ENCODE results near the gene STPG3. TPM values are rescaled to one million over a fixed set of nuclear protein-coding genes. Genes with fewer than 3 reads are reported as not detected.

STPG3 gene
- total and polyA plus RNA-seq, 2 of the 13 experiments (the other 11 are each of a cell fraction or from before 2014, with no cell fraction given): not detected

DNA sequence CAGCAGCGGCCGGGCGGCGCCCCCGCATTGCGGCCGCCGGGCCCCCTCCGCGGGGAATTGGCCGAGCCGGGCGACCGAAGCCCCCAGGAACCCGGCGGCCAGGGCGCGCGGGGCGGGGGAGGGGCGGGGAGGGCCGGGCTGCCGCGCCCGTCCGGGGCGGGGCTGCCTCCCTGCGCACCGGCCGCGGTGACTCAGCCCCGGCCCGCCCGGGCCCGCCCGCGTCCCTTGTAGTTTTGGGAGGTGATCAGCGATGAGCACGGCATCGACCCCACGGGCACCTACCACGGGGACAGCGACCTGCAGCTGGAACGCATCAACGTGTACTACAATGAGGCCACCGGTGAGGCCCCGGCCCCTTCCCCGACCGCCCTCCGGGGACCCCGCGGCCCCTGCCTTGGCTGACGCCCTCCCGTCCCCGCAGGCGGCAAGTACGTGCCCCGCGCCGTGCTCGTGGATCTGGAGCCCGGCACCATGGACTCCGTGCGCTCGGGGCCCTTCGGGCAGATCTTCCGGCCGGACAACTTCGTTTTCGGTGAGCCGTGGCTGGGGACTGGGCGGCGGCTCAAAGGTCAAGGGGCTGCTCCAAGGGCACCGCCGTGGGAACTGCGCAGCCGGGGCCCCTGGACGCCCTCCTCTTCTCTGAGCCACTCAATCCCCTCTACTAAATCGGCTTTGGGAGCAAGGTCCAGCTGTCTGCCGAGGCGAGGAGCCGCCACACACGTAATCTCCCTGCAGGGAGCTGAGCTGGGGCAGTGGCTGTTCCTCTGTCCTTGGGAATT is 9.4 kb upstream of the STPG3 start (continued):
- no peak for TF ChIP-seq JARID2 (CRISPR knock-in tag; IDR thresholded peaks at IDR 0.05; ENCODE audit: insufficient replicate concordance)
- TF ChIP-seq ZC3H4 (CRISPR knock-in tag; IDR thresholded peaks at IDR 0.05; ENCODE audit: borderline replicate concordance): no peak
- TF ChIP-seq, protein P1, sequence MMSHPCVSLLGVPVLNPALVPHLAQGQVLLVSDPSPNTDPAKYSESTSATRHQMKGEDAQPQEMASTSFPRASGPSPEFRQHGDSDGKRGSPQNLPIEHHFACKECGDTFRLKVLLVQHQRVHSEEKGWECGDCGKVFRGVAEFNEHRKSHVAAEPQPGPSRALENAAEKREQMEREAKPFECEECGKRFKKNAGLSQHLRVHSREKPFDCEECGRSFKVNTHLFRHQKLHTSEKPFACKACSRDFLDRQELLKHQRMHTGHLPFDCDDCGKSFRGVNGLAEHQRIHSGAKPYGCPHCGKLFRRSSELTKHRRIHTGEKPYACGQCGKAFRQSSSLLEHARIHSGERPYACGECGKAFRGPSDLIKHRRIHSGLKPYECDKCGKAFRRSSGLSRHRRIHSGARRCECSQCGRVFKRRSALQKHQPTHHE (CRISPR knock-in tag; IDR thresholded peaks at IDR 0.05; ENCODE audit: borderline replicate concordance): 0 out of 2 replicates have a peak, but pooled peaks have one; percentile 36
- no peak for TF ChIP-seq ZNF383 (CRISPR knock-in tag; IDR thresholded peaks at IDR 0.05; ENCODE audit: borderline replicate concordance)
- peak; percentile 66 for TF ChIP-seq HDAC1 (CRISPR knock-in tag; IDR thresholded peaks at IDR 0.05)
- no peak for TF ChIP-seq ZNF558 (CRISPR knock-in tag; IDR thresholded peaks at IDR 0.05; ENCODE audit: borderline replicate concordance)
- no peak for TF ChIP-seq MED13 (CRISPR knock-in tag; IDR thresholded peaks at IDR 0.05)
- 0 out of 2 replicates have a peak, but pooled peaks have one; percentile 61 for TF ChIP-seq ZSCAN20 (CRISPR knock-in tag; IDR thresholded peaks at IDR 0.05; ENCODE audit: borderline replicate concordance)
- TF ChIP-seq TAF15 (IDR thresholded peaks at IDR 0.05; ENCODE audit: low read depth, low read length, poor library complexity, severe bottlenecking): no peak
- no peak for TF ChIP-seq NFIC (IDR thresholded peaks at IDR 0.05; ENCODE audit: low read length)
- TF ChIP-seq, protein P2, sequence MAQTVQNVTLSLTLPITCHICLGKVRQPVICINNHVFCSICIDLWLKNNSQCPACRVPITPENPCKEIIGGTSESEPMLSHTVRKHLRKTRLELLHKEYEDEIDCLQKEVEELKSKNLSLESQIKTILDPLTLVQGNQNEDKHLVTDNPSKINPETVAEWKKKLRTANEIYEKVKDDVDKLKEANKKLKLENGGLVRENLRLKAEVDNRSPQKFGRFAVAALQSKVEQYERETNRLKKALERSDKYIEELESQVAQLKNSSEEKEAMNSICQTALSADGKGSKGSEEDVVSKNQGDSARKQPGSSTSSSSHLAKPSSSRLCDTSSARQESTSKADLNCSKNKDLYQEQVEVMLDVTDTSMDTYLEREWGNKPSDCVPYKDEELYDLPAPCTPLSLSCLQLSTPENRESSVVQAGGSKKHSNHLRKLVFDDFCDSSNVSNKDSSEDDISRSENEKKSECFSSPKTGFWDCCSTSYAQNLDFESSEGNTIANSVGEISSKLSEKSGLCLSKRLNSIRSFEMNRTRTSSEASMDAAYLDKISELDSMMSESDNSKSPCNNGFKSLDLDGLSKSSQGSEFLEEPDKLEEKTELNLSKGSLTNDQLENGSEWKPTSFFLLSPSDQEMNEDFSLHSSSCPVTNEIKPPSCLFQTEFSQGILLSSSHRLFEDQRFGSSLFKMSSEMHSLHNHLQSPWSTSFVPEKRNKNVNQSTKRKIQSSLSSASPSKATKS (CRISPR knock-in tag; IDR thresholded peaks at IDR 0.05): no peak; the same call in 1 of the 2 replicates
- peak; percentile 62; the same call in 1 of the 2 replicates for TF ChIP-seq MTA1 (CRISPR knock-in tag; IDR thresholded peaks at IDR 0.05; ENCODE audit: borderline replicate concordance)
- TF ChIP-seq, protein P3, sequence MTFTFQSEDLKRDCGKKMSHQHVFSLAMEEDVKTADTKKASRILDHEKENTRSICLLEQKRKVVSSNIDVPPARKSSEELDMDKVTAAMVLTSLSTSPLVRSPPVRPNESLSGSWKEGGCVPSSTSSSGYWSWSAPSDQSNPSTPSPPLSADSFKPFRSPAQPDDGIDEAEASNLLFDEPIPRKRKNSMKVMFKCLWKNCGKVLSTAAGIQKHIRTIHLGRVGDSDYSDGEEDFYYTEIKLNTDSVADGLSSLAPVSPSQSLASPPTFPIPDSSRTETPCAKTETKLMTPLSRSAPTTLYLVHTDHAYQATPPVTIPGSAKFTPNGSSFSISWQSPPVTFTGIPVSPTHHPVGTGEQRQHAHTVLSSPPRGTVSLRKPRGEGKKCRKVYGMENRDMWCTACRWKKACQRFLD (CRISPR knock-in tag; IDR thresholded peaks at IDR 0.05; ENCODE audit: borderline replicate concordance): no peak
- TF ChIP-seq HNRNPLL (IDR thresholded peaks at IDR 0.05; ENCODE audit: low read depth, low read length, poor library complexity, severe bottlenecking): peak; percentile 61
- no peak for TF ChIP-seq ZNF652 (CRISPR knock-in tag; IDR thresholded peaks at IDR 0.05; ENCODE audit: borderline replicate concordance, low read depth)
- TF ChIP-seq, protein P4, sequence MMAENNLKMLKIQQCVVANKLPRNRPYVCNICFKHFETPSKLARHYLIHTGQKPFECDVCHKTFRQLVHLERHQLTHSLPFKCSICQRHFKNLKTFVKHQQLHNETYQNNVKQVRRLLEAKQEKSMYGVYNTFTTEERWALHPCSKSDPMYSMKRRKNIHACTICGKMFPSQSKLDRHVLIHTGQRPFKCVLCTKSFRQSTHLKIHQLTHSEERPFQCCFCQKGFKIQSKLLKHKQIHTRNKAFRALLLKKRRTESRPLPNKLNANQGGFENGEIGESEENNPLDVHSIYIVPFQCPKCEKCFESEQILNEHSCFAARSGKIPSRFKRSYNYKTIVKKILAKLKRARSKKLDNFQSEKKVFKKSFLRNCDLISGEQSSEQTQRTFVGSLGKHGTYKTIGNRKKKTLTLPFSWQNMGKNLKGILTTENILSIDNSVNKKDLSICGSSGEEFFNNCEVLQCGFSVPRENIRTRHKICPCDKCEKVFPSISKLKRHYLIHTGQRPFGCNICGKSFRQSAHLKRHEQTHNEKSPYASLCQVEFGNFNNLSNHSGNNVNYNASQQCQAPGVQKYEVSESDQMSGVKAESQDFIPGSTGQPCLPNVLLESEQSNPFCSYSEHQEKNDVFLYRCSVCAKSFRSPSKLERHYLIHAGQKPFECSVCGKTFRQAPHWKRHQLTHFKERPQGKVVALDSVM (CRISPR knock-in tag; IDR thresholded peaks at IDR 0.05): no peak
- TF ChIP-seq, protein P5, sequence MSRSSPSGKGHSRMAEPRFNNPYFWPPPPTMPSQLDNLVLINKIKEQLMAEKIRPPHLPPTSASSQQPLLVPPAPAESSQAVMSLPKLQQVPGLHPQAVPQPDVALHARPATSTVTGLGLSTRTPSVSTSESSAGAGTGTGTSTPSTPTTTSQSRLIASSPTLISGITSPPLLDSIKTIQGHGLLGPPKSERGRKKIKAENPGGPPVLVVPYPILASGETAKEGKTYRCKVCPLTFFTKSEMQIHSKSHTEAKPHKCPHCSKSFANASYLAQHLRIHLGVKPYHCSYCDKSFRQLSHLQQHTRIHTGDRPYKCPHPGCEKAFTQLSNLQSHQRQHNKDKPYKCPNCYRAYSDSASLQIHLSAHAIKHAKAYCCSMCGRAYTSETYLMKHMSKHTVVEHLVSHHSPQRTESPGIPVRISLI (CRISPR knock-in tag; IDR thresholded peaks at IDR 0.05; ENCODE audit: borderline replicate concordance): no peak
- TF ChIP-seq ZNF256 (CRISPR knock-in tag; conservative IDR thresholded peaks at IDR 0.05): no peak
- no peak for TF ChIP-seq NFRKB (IDR thresholded peaks at IDR 0.05)
- TF ChIP-seq ZNF891 (CRISPR knock-in tag; IDR thresholded peaks at IDR 0.05): no peak
- no peak for TF ChIP-seq KLF12 (CRISPR knock-in tag; IDR thresholded peaks at IDR 0.05; ENCODE audit: borderline replicate concordance)

Measured in HepG2 (cell line).